ENCODE data around the gene KCNE1.
"Not testable (repeated sequence)": the region's sequence is repeated elsewhere in the genome, so short reads cannot be mapped to it uniquely, and the experiment has no call there.

The KCNE1 gene

GRCh38 chr21:34504595-34504994 lies 7.4 kb downstream of the KCNE1 start:
- DNase-seq (ENCODE audit: low read depth) = no peak
- TF ChIP-seq CTCF (IDR thresholded peaks at IDR 0.05; ENCODE audit: insufficient read depth, low read depth, low read length, missing control alignments) = no peak
- H3K4me3 ChIP-seq (ENCODE audit: low read length) = no peak overlapping the region

DNA sequence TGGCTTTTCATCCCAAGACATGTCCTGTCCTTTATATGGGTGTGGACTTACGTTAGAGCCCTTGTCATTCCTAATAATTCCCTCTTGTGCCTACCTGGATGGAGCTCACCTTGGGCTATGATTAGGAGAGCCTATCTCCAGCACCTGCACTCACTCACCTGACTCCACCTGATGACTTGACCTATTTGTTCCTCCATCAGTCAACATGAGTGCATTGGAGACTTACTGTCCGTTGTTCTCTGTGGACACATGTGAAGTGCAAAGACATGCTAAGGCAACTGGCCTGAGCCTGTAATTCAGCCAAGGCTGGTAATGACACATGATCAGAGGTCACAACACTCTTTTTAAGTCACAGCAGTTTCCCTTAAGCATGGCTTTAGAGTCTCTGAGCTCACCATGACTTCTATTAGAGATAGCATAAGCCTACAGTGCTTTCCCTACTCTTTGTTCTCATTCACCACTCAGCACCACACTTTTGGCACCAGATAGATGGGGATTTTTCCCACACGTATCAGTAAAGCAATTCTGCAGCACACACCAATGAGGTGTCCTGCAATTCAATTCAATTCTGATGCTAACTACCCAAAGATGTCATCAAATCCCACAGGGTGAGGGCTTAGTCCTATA lies 9.4 kb downstream of the KCNE1 start:
- no peak for DNase-seq (ENCODE audit: low read depth)
- TF ChIP-seq CTCF (IDR thresholded peaks at IDR 0.05; ENCODE audit: insufficient read depth, low read depth, low read length, missing control alignments) = no peak
- H3K4me3 ChIP-seq (ENCODE audit: low read length) = no peak overlapping the region

DNA sequence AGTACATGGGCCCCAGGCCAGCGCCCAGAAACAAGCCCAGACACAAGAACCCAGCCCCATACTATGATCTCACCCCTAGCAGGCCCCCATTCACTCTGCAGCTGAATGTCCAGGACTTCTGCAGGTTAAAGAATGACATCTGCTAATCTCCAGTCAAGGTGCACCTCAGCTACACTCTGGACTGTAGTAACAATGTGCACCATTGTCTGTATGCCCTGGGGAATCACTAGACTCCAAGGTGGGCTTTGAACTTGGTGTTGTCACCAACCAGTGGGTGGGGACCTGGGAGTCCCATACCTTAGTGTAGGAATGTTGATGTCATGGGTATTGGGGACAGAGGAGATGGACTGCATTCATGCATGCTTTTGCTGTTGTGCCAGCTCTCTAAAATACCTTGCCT lies 10.3 kb downstream of the KCNE1 start:
- no peak for DNase-seq (ENCODE audit: low read depth)
- no peak overlapping the region for H3K4me3 ChIP-seq (ENCODE audit: low read length)
- TF ChIP-seq CTCF (IDR thresholded peaks at IDR 0.05; ENCODE audit: insufficient read depth, low read depth, low read length, missing control alignments) = no peak

DNA sequence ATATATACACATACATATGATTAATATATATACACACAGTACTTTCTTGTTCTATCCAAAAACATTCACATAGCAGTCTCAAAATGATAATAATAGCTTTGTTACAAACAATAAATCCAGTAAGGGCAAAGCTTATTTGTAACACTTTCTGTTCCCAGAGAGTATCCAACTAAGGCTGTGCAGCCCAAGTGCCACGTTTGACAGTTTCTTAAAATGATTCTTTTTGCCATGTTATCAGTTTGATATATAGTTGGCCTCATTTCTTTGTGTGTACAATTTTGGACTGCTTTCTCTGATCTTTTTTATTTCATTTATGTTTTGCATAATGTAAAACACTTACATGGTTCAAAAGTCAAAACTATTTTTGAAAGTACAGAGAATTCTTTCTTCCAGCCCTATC lies 11.8 kb downstream of the KCNE1 start:
- DNase-seq (ENCODE audit: low read depth) = no peak
- no peak overlapping the region for H3K4me3 ChIP-seq (ENCODE audit: low read length)
- no peak for TF ChIP-seq CTCF (IDR thresholded peaks at IDR 0.05; ENCODE audit: insufficient read depth, low read depth, low read length, missing control alignments)

DNA sequence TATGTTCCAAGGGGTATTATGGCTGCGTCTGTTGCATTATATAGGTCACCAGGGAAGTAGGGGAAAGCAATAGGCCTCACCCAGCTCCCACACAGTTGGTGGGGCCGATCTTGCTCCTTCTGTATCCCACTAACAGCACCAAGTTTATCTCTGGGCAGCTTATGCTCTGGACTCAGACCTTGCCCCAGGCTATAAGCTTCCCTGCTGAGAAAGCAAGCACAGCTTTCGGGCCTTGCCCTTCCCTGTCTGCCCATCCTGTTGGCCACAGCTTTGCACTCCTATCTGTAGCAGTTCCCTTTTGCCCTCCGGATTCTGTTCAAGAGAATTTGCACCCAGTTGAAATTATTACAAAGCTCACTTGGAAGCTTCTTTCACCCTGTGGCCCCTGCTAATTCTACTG lies 12.9 kb downstream of the KCNE1 start:
- no peak overlapping the region for H3K4me3 ChIP-seq (ENCODE audit: low read length)
- no peak for TF ChIP-seq CTCF (IDR thresholded peaks at IDR 0.05; ENCODE audit: insufficient read depth, low read depth, low read length, missing control alignments)
- no peak for DNase-seq (ENCODE audit: low read depth)

GRCh38 chr21:34498623-34499022 lies 13.4 kb downstream of the KCNE1 start:
- peak; percentile 49 for DNase-seq (ENCODE audit: low read depth)
- no peak for TF ChIP-seq CTCF (IDR thresholded peaks at IDR 0.05; ENCODE audit: insufficient read depth, low read depth, low read length, missing control alignments)

DNA sequence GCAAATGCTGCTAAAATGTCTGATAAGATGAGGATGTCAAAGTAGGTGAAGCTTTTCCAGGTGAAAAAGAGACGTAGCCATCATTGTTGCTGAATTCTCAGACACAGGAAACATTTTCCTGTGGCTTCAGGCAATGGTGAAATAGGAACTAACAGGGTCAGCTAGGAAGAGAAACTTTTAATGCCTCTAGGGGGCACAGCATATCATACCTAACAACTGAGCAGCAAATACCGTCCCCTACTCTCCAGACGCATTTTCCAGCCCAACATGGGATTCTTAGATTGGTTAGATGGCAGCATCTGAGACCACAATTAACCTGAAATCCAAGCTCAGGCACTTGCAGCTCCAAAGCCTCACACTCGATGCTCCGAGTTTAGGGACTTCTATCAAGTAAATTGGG lies 28.2 kb downstream of the KCNE1 start:
- DNase-seq (ENCODE audit: low read depth); H3K4me3 ChIP-seq (ENCODE audit: low read length): not testable (repeated sequence)

More at GRCh38 chr21:34498623-34499022, 13.4 kb downstream of the KCNE1 start:
- H3K4me3 ChIP-seq (ENCODE audit: low read length) = no peak overlapping the region

DNA sequence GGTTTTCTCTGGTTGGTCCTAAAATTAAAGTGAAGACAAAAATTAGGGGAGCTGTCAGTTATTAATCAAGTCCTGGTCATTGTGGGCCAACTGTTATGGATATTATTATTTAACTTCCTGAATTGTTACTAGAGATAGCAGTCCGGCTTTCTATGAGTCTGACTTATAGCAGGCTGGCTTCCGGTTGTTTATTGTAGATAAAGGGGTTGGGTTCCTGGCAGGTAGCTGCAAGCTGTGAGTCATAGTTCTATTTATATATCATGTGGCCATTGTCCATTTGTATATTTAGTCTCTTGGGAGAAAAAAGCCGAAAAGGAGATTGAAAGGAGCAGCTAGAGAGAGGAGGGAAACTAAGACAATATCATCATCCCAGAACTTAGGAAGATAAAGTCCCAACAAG lies 28.6 kb downstream of the KCNE1 start:
- DNase-seq (ENCODE audit: low read depth); H3K4me3 ChIP-seq (ENCODE audit: low read length): not testable (repeated sequence)

DNA sequence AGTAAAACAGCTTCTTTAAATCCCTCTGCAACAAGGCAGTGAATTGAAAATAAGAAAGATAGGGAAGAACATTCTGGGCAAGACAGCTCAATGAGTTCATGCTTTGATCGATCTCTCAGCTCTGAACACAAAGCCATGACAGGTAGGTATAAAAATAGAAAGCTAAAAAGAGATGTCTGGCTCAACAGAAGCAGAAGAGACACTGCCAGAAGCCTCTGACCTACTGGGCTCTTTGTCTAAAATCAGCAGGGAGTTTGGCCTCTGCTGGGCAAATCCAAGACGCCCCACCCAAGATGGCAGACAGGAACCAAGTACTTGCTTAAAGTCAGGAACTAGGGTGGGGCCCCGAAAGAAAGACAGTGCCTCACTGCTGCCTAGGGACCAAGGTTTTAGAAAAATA lies 44.7 kb downstream of the KCNE1 start:
- not testable (repeated sequence) for DNase-seq (ENCODE audit: low read depth); H3K4me3 ChIP-seq (ENCODE audit: low read length)

GRCh38 chr21:34459426-34459825 lies 52.6 kb downstream of the KCNE1 start:
- H3K4me3 ChIP-seq (ENCODE audit: low read length); DNase-seq (ENCODE audit: low read depth): not testable (repeated sequence)

DNA sequence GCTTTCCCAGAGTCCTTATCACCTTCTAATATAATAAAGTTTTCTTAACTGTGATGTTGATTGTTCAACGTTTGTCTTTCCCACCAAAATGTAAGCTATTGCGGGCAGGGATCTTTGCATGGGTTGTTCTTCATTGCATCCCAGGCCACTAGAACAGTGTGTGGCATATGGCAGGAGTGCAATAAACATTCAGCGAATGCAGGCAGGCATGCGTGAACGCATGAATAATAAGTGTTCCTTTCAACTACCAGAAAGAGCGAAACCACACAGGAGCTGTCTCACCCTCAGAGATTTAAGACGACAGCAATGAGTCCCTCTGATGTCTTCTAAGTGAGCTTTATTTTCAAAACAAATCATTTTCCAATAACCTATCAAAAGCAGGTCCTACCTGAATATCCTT lies 53.7 kb downstream of the KCNE1 start:
- not testable (repeated sequence) for DNase-seq (ENCODE audit: low read depth); H3K4me3 ChIP-seq (ENCODE audit: low read length)

DNA sequence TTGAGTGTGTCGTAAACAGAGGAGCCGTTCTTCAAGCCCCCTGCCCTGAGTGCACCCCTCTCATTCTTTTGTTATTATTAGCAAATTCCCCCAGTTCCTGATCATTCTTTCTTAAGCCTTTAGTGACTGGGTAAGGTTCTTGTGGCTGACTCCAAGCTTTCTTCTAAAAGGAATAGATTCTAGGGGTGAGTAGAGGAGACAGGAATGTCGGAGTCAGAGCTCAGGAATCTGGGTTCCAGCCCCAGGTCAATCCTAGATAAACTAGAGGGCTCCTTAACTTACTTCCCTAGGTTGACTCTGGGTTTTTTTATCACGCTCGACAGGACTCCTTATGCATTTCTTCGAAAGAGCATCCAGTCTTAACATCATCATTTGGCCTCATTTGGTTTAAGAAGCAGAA lies 55.8 kb downstream of the KCNE1 start:
- DNase-seq (ENCODE audit: low read depth) = not testable (repeated sequence)

More for the DNA sequence above, 55.8 kb downstream of the KCNE1 start:
- H3K4me3 ChIP-seq (ENCODE audit: low read length) = not testable (repeated sequence)
